Kidney epithelial cell (primary cell): ENCODE data around the gene FEM1B. TPM values are rescaled to one million over a fixed set of nuclear protein-coding genes. Genes with fewer than 3 reads are reported as not detected.

Source experiments
- DNase-seq: peaks from one replicate; pipeline ENCODE4 v3.0.0-alpha.2; 2010; ENCODE audit warnings: low read depth
- H3K27me3 ChIP-seq: 2 replicates; pipeline ENCODE4 v1.6.0; 2011; ENCODE audit warnings: low read length; ENCODE audit not compliant: control insufficient read depth, insufficient read depth
- H3K36me3 ChIP-seq: 2 replicates; pipeline ENCODE4 v1.5.1; 2011; ENCODE audit warnings: low read length; ENCODE audit not compliant: control insufficient read depth, insufficient read depth
- H3K4me3 ChIP-seq: 2 replicates; pipeline ENCODE4 v1.5.1; 2011; ENCODE audit warnings: low read depth, mild to moderate bottlenecking, control low read depth, low read length
- CTCF ChIP-seq: IDR thresholded peaks from 2 replicates; pipeline ENCODE4 v1.5.1; 2011; ENCODE audit warnings: mild to moderate bottlenecking, moderate library complexity, low read length, control low read depth, inconsistent platforms; ENCODE audit not compliant: insufficient read depth, poor library complexity, severe bottlenecking
- total RNA-seq: library from RNA; depleted of rRNA; stranded (reverse); fragments of >200 nt; gene quantifications from 2 replicates; pipeline ENCODE4 v1.2.3, GENCODE V29; 2015

FEM1B gene
- total RNA-seq, 1 donor from 2014 or later: 37.6 TPM

GRCh38 chr15:68262514-68263356, 14.8 kb upstream of the FEM1B start:
- DNase-seq: no peak
- H3K36me3 ChIP-seq: no peaks in the 10 kb centered on the region
- no peak overlapping the region for H3K4me3 ChIP-seq
- H3K27me3 ChIP-seq: no peaks in the 10 kb centered on the region
- TF ChIP-seq CTCF: no peak

DNA sequence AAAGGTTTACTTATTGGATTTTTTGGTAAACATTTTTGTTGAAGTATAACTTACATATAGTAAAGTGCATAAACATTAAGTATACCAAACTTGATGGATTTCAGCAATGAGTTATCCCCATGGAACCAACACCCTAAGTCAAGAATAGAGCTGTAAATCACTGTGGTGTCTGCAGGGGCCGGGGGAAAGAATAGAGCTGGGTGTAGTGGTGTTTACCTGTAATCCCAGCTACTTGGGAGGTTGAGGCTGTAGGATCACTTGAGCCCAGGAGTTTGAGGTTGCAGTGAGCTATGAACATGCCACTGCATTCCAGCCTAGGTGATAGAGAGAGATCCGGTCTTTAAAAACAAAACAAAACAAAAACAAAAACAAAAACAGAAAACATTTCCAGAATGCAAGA, 13.3 kb upstream of the FEM1B start:
- Histone ChIP-seq H3K4me3 (no peak overlapping the region), H3K27me3 (no peaks in the 10 kb centered on the region), H3K36me3 (no peaks in the 10 kb centered on the region)
- no peak for TF ChIP-seq CTCF
- DNase-seq: no peak

- Histone ChIP-seq H3K27me3 (no peaks in the 10 kb centered on the region), H3K4me3 (no peak overlapping the region), H3K36me3 (no peaks in the 10 kb centered on the region)
- no peak for DNase-seq
- TF ChIP-seq CTCF: no peak
Measured at GRCh38 chr15:68265081-68265480, 12.5 kb upstream of the FEM1B start.

GRCh38 chr15:68265674-68266073, 11.9 kb upstream of the FEM1B start:
- no peaks in the 10 kb centered on the region for H3K27me3 ChIP-seq
- no peak overlapping the region for H3K4me3 ChIP-seq
- DNase-seq: no peak
- no peaks in the 10 kb centered on the region for H3K36me3 ChIP-seq
- TF ChIP-seq CTCF: no peak

- Histone ChIP-seq H3K4me3 (no peak overlapping the region), H3K27me3 (no peaks in the 10 kb centered on the region), H3K36me3 (no peaks in the 10 kb centered on the region)
- no peak for TF ChIP-seq CTCF
- DNase-seq: no peak
Measured at GRCh38 chr15:68268405-68268804, 9.1 kb upstream of the FEM1B start.

DNA sequence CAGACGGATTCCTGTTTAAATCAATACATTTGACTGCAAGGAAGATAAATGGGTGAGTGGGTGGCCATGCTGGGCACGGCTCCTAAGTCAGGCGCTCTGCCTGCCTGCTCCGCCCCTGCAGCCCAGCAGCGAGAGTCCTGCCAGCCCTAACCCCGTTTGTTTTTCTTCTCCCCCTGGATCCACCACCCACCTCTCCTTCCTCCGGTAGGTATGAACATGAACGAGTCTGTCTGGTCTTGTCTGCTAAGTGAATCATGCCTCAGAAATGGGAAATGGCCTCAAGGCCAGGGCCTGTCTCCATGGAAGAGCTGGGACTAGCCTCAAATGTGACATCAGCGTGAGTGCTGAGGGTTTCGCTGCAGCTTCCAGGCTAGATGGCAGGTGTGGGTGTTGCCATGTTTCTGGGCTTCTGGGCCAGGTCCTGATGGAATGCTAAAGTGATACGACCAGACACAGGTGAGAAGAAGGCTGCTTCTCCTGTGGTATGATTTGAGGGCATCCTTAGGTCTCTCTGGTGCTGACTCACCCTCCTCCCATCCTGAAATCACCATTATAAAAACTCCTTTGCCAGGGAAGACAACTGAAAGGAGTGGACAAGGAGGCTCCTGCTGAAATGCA, 5.6 kb upstream of the FEM1B start:
- H3K27me3 ChIP-seq: no peaks in the 10 kb centered on the region
- no peaks in the 10 kb centered on the region for H3K36me3 ChIP-seq
- TF ChIP-seq CTCF: no peak
- H3K4me3 ChIP-seq: no peak overlapping the region
- peak; percentile 84 for DNase-seq
